HG03354 (cell line): ENCODE results near the gene SCAPER.
"Not testable (repeated sequence)": the region's sequence is repeated elsewhere in the genome, so short reads cannot be mapped to it uniquely, and the experiment has no call there.

ENCODE experiments used
- ATAC-seq: cut with Tn5 transposase; IDR thresholded peaks from one replicate; pipeline ENCODE4 v1.9.1; 2021; ENCODE audit warnings: mild to moderate bottlenecking; ENCODE audit not compliant: unreplicated experiment, poor library complexity, severe bottlenecking

Gene SCAPER

GRCh38 chr15:76451540-76451939, 453.6 kb downstream of the SCAPER start:
- ATAC-seq, result no peak

- ATAC-seq, result no peak
These were observed 455.7 kb downstream of the SCAPER start for GRCh38 chr15:76449455-76449854.

GRCh38 chr15:76448755-76449154, 456.4 kb downstream of the SCAPER start:
- ATAC-seq, result no peak

- ATAC-seq, result no peak
These were observed 457.3 kb downstream of the SCAPER start for GRCh38 chr15:76447728-76448441.

GRCh38 chr15:76440441-76440840, 464.7 kb downstream of the SCAPER start:
- ATAC-seq, result no peak

- ATAC-seq, result no peak
These were observed 465.6 kb downstream of the SCAPER start for GRCh38 chr15:76439542-76439941.

- ATAC-seq, result no peak
These were observed 471.2 kb downstream of the SCAPER start for GRCh38 chr15:76433798-76434400.

GRCh38 chr15:76433036-76433435, 472.1 kb downstream of the SCAPER start:
- ATAC-seq, result not testable (repeated sequence)

GRCh38 chr15:76432604-76433003, 472.5 kb downstream of the SCAPER start:
- ATAC-seq, result no peak

GRCh38 chr15:76431971-76432370, 473.2 kb downstream of the SCAPER start:
- no peak for ATAC-seq

GRCh38 chr15:76430711-76431110, 474.4 kb downstream of the SCAPER start:
- not testable (repeated sequence) for ATAC-seq

- ATAC-seq, result no peak
These were observed 475.5 kb downstream of the SCAPER start for GRCh38 chr15:76429661-76430060.

GRCh38 chr15:76426941-76427340, 478.2 kb downstream of the SCAPER start:
- ATAC-seq, result no peak

- no peak for ATAC-seq
These were observed 486.6 kb downstream of the SCAPER start for GRCh38 chr15:76418352-76419140.

GRCh38 chr15:76401285-76401684, 503.9 kb downstream of the SCAPER start:
- no peak for ATAC-seq

- no peak for ATAC-seq
These were observed 506.6 kb downstream of the SCAPER start for GRCh38 chr15:76398317-76399104.

- no peak for ATAC-seq
These were observed 511.5 kb downstream of the SCAPER start for GRCh38 chr15:76393614-76394013.

- no peak for ATAC-seq
These were observed 513.3 kb downstream of the SCAPER start for GRCh38 chr15:76391847-76392246.

- no peak for ATAC-seq
These were observed 513.8 kb downstream of the SCAPER start for GRCh38 chr15:76391309-76391708.

- no peak for ATAC-seq
These were observed 514.6 kb downstream of the SCAPER start for GRCh38 chr15:76390571-76390970.
